Activated CD8-positive, alpha-beta T cell treated with anti-CD3 and anti-CD28 coated beads for 36 hours (primary cell): ENCODE measurements around the gene HTRA3. TPM values are rescaled to one million over a fixed set of nuclear protein-coding genes. Genes with fewer than 3 reads are reported as not detected.
"Not testable (repeated sequence)": the region's sequence is repeated elsewhere in the genome, so short reads cannot be mapped to it uniquely, and the experiment has no call there.

ENCODE experiments used
- ATAC-seq: fragments of 200-7000 bp; cut with Tn5 transposase; one replicate; pipeline ENCODE4 v1.10.0; 2021; ENCODE audit warnings: mild to moderate bottlenecking, moderate library complexity
- CTCF ChIA-PET: fragments of 350-600 bp; sonication (Branson Sonifier 250); formaldehyde crosslinking; loops from one replicate; lab custom pipeline; 2021; ENCODE audit warnings: antibody characterized with exemption; lab: Charles Lee
- POLR2A ChIA-PET: fragments of 350-600 bp; sonication (Branson Sonifier 250); formaldehyde crosslinking; loops from one replicate; lab custom pipeline; 2021; ENCODE audit warnings: antibody characterized with exemption; lab: Charles Lee
- DNase-seq: peaks from one replicate; pipeline ENCODE4 v3.0.0-alpha.2; 2020
- H3K27ac Mint-ChIP-seq: one replicate; pipeline ENCODE4 v1.8.0; 2021; ENCODE audit warnings: mild to moderate bottlenecking, mixed read lengths
- H3K27me3 Mint-ChIP-seq: one replicate; pipeline ENCODE4 v1.8.0; 2021; ENCODE audit warnings: mixed read lengths
- H3K36me3 Mint-ChIP-seq: one replicate; pipeline ENCODE4 v1.8.0; 2021; ENCODE audit warnings: low read depth, mixed read lengths
- H3K4me1 Mint-ChIP-seq: one replicate; pipeline ENCODE4 v1.8.0; 2021; ENCODE audit warnings: low read depth, mixed read lengths
- H3K4me3 Mint-ChIP-seq: one replicate; pipeline ENCODE4 v1.8.0; 2021; ENCODE audit warnings: mild to moderate bottlenecking, moderate library complexity, mixed read lengths
- H3K9me3 Mint-ChIP-seq: one replicate; pipeline ENCODE4 v1.8.0; 2021; ENCODE audit warnings: mixed read lengths
- CTCF ChIP-seq: fragments of 200-600 bp; IDR thresholded peaks from one replicate; pipeline ENCODE4 v1.8.0; 2022; ENCODE audit warnings: antibody characterized with exemption, mild to moderate bottlenecking
- intact Hi-C: fragments of 100-400 bp; cut with micrococcal nuclease; formaldehyde crosslinking; loops from one replicate; pipeline ENCODE4 v1.10.0; 2022
- total RNA-seq, 2 experiments: library from RNA; stranded (reverse); gene quantifications; one replicate each; pipeline ENCODE4 v1.2.3, GENCODE V29; 2021

Gene HTRA3
- total RNA-seq, 2 experiments from 2014 or later: 0.11 TPM; not detected in 1

- TF ChIP-seq CTCF: no peak
- DNase-seq (no peak), ATAC-seq (no peak)
- Mint-ChIP-seq H3K4me1 (no peaks in the 10 kb centered on the region), H3K27ac (no peak overlapping the region), H3K4me3 (no peak overlapping the region), H3K27me3 (peaks cover 1% of the 10 kb centered on the region), H3K9me3 (no peaks in the 10 kb centered on the region), H3K36me3 (no peaks in the 10 kb centered on the region)
- ChIA-PET POLR2A (no interaction called here), CTCF (no interaction called here)
- intact Hi-C loops: no loop called here
Measured at GRCh38 chr4:8345946-8346814, 76.6 kb downstream of the HTRA3 start.

GRCh38 chr4:8346838-8347605 is 77.5 kb downstream of the HTRA3 start:
- CTCF ChIA-PET: no interaction called here
- Mint-ChIP-seq H3K4me1 (no peaks in the 10 kb centered on the region), H3K36me3 (no peaks in the 10 kb centered on the region), H3K9me3 (no peaks in the 10 kb centered on the region), H3K27ac (no peak overlapping the region), H3K4me3 (no peak overlapping the region), H3K27me3 (peaks cover 1% of the 10 kb centered on the region)
- no peak for TF ChIP-seq CTCF
- no peak for DNase-seq
- POLR2A ChIA-PET: interaction anchor here (0.6 kb wide), 1 partner anchor 223 kb away, joined by 4 read pairs; no protein-coding TSS in a partner anchor
- ATAC-seq: no peak
- intact Hi-C loops: no loop called here

- Mint-ChIP-seq H3K4me1 (no peaks in the 10 kb centered on the region), H3K27ac (no peak overlapping the region), H3K4me3 (no peak overlapping the region), H3K9me3 (no peaks in the 10 kb centered on the region), H3K27me3 (peaks cover 1% of the 10 kb centered on the region), H3K36me3 (no peaks in the 10 kb centered on the region)
- ATAC-seq (no peak), DNase-seq (no peak)
- intact Hi-C loops: no loop called here
- ChIA-PET CTCF (no interaction called here), POLR2A (interaction anchor here (0.6 kb wide), 1 partner anchor 222 kb away, joined by 4 read pairs; no protein-coding TSS in a partner anchor)
- no peak for TF ChIP-seq CTCF
Measured at GRCh38 chr4:8347660-8348059, 78.1 kb downstream of the HTRA3 start.

GRCh38 chr4:8348071-8348470 is 78.5 kb downstream of the HTRA3 start:
- peaks cover 1% of the 10 kb centered on the region for H3K27me3 Mint-ChIP-seq
- POLR2A ChIA-PET: no interaction called here
- no peak for ATAC-seq
- no peak for TF ChIP-seq CTCF
- no peaks in the 10 kb centered on the region for H3K36me3 Mint-ChIP-seq
- CTCF ChIA-PET: no interaction called here
- no peak for DNase-seq
- H3K27ac Mint-ChIP-seq: no peak overlapping the region
- no peaks in the 10 kb centered on the region for H3K4me1 Mint-ChIP-seq
- intact Hi-C loops: no loop called here
- H3K4me3 Mint-ChIP-seq: no peak overlapping the region
- H3K9me3 Mint-ChIP-seq: no peaks in the 10 kb centered on the region

GRCh38 chr4:8349236-8349635 is 79.7 kb downstream of the HTRA3 start:
- H3K27me3 Mint-ChIP-seq, H3K4me1 Mint-ChIP-seq, ATAC-seq, H3K9me3 Mint-ChIP-seq, POLR2A ChIA-PET, H3K27ac Mint-ChIP-seq, H3K4me3 Mint-ChIP-seq, DNase-seq, CTCF ChIA-PET, H3K36me3 Mint-ChIP-seq, intact Hi-C loops: not testable (repeated sequence)
